HG03196 (cell line): ENCODE measurements around the gene TAPBP.
"Not testable (repeated sequence)": the region's sequence is repeated elsewhere in the genome, so short reads cannot be mapped to it uniquely, and the experiment has no call there.

Source experiments
- ATAC-seq: cut with Tn5 transposase; IDR thresholded peaks from one replicate; pipeline ENCODE4 v1.9.1; 2021; ENCODE audit not compliant: unreplicated experiment

Gene TAPBP

DNA sequence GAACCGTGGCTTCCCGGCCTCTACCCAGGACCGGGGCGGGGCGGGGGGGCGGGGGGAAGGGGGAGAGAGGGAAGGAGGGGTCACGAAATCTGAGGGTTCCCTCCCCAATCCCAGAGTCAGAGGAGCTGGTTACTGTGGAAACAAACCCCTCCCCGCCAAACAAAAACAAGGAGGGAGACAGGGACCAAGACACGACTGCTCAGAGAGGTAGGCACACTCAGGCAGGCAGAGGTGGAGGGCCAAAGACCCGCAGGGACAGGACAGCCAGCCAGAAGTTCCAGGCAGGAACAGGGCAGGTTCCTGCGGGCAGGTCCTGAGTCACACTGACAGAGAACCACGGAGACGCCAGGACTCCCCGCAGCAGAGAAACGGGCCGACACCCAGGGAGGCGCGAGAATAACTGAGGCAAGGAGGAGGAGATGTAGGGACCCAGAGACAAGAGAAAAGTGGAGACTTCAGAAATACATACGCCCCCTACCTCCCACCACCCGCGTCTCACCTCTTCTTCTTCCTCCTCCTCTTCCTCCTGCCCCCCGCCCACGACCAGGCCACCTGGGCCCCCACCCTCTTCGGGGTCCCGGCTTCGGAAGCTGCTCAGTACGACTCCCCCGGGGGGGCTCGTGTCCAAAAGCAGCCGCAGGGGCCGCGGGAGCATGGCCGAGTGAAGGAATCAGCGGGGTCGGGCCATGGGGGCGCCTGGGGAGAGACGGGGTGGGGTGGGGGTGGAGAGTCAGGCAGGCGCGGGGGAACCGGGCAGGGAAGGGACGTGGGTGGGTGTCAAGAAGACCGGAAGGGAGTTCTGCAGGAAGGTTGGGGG lies 15.7 kb downstream of the TAPBP start:
- ATAC-seq: no peak

DNA sequence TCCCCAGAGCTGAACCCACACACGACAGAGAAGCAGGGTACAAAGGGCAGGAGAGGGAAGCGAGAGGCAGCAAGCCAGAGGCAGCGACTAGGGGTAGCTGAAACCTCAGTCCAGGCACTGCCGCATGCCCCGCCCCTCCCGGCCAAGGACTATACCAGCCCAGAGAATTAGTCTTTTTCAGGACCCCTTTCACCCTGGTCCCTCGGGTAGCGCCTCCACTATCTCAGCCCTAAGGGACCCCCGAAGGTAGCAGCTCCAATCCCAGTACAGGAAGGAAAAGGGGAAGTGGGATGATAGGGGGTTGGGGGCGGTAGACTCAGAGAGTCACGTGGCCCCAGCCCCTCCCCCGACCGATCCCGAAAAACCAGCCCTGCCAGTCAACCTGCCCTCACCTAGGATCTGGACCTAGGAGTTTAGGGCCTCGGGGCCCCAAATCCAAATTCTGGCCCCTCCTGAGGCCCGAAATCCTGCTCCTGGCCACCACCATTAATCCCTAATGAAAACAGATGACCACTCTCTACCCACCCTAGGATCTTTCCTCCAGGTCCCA lies 16.4 kb downstream of the TAPBP start:
- ATAC-seq: no peak

DNA sequence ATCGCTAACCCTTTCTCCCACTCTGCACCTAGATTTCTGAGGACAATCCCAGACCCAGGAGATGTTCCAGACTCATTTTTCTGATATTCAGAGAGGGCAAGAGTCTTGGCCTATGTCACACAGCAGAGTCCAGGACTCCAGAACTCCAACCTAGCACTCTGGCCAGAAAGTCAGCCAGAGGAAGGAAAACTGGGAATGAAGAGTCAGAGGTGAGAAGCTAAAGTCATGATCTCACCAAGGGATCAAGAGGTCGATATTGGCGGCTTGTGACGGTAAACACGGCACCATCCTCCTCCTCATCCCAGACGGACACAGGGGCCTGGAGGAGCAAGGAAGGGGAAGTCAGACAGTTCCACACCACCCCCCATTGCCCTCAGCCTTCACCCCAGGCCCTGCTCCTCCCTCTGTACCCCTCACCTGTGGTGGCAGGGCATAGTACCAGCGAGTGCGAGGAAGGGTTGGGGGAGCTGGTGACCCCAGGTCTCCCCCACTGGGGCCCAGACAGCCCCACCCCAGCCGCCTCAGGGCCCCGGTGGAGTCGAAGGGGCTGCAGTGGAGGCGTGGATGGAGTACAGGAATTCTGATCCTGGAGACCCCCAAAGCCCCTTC lies 17.0 kb downstream of the TAPBP start:
- ATAC-seq: no peak

DNA sequence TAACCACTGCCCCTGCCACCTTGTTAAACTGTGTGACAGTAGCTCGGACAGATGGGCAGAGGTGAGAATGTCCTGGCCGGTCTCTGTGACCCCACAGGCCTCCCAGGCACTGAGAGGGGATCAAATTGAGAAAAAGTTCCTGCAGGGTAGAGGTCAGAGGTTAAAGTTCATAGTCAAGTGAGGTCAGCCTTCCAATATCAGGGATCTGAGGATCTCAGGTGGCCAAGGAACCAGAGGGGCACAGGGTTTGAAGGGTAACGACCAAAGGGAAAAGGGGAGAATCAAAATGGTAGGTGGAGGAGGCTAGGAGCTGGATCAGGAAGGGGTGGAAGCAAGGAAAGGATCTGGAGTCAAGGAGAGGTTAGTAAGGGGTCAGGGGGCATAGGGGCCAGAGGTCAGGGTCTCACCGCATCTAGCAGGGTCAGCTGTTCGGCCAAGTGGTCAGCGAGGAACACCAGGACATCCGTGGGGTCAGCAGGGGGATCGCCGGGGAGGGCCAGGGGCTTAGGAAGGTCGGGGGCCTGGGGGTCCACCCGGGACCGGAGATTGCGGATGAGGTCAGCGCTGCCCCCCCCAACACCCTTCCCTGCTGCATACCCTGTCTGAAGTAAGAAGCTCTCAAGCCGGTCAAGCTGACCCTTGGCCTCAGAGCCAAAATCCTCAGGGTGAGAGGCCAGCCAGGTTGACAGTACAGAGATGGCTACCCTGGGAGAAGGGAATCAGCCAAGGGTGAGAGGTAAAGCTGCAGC lies 18.1 kb downstream of the TAPBP start:
- no peak for ATAC-seq

DNA sequence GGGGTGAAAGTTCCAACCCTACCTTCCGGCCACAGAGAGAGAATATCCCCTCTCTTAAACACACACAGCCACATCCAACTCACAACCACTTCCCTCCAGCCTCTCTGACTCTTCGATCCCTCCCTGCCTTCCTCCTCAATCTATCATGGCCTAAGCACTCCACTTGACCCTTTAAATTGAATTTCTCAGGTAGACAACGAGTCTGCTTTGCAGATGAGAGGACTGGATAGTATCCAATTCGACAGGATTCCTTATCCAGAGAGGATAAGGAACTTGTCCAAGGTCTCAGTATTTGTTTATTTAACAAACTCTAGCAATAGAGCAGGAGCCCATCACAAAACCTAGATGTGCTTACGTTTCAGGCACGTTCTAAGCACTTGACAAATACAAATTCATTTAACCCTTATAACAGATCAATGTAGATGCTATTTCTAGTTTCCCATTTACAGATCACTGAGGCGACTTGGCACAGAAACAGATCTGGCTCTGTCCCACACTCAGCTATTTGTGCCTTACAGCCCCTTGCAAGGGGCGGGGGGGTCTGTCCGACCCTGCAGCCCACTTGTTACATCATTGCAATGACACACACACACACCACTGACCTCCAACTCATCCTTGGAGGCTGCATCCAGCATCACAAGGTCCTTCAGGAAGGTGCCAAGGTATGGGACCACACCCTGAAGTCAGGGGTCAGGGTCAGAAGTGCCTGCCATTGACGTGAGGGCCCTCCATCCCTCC lies 19.6 kb downstream of the TAPBP start:
- ATAC-seq: no peak

DNA sequence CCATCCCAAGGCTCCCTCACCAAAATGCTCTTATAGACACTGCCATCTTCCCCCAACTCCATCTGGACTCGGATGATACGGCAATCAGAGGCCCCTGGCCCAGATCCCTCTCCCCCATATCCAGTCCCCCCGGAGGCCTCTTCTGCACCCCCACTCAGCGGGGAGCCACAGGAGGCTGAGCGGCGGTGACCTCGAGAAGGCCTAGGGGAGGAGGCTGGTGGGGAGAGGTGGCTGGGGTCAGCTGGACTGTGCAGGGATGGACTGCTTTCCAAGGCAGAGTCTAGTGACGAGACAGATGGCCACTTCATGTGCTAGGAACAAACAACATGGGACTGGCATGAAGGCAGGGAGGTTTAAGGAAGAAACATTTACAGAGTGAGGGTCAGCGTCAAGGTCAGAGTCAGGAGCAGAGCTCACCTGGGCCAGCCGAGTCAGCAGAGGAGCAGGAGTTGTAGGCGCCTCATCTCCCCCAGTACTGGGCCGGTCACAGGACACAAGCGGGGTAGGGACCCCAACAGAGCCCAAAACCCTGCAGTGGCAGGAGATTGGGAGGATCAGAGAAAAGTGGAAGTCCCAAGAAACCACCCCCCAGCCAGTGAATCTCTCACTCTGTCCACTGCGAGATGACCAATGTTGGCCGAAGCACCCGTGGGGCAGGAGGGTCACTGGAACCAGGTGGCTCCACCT lies 20.7 kb downstream of the TAPBP start:
- ATAC-seq: no peak

DNA sequence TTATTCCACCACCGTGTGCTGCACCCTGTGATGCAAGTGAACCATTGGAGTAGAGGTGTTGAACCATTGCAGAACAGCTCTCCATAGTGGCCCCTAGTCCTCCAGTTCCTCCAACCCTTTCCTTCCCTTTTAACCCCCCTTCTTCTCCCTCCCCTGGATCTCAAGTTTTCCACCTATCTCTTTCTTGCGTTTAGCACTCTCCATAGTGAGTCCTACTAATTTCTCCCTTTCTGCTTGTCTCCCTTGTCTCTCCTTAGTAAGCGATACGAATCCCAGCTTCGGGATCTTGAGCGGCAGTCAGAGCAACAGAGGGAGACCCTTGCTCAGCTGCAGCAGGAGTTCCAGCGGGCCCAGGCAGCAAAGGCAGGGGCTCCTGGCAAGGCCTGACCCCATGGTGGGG lies 23.4 kb downstream of the TAPBP start:
- ATAC-seq: no peak

DNA sequence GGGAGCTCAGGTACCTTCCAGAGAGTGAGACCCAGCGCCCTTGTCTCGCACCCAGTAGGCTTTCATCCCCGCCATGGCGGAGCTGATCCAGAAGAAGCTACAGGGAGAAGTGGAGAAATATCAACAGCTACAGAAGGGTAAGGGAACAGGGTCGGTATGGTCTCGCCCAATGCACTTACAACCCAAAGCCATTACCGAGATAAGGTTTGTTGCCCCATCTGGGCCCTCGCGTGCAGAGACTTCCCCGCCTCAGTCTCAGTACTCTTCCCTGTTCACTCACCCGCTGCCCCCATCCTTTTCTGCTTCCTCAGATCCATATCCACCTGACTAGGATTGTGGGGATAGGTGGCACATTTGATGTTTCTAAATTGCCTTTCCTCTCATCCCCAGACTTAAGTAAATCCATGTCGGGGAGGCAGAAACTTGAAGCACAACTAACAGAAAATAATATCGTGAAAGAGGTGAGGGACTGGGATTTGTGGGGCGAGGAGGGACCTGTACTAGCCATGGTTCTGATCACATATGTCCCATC lies 24.0 kb downstream of the TAPBP start:
- ATAC-seq: no peak

DNA sequence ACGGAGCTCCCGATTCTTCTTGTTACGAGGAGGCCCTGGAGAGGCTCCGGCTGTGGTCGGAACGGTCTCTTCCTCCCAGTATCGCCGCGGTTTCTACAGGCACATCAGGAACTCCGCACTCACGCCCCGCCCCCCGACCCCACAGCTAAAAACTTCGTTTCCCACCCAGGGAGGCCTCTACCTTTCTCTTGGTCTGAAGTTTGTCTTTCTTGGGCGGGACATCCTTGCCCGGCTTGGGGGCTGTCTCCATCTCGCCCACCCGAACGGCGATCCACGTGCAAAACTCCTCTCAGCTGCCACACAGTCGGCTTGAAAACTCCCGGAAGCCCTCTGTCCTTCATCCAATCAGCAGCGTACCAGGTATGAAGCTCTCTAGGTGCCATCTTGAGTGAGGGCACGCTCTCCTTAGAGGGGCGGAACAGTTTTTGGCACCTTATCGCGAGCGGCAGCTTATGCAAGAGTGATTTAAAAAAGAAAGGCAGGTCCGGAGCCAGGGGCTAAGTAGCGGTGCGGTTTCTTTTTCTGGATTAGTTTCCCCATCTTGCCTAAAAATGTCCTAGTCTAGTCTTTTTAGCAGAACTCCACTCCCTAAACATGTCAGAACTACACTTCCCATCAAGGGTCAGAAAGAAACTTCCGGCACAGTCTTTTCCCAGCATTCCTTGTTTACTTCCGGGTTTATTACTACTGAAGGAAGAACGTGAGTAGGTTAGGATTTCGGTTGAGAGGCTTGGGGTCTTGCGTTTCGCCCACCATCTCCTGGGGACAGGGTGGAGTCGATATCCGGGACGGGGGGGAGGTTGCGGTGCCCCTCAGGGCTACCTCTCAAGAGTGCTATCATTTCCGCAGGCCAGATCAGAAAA lies 24.7 kb downstream of the TAPBP start, which contains the start of the genes PFDN6 and WDR46:
TSS of gene PFDN6 (plus strand) at position 681 of the 863 bp plus-strand sequence. CDS start 256 bp downstream, outside the sequence.
TSS of gene WDR46 (minus strand) at position 319 of the 863 bp plus-strand sequence. CDS start at position 250, 69 bp downstream.
- peak; percentile 79 for ATAC-seq

DNA sequence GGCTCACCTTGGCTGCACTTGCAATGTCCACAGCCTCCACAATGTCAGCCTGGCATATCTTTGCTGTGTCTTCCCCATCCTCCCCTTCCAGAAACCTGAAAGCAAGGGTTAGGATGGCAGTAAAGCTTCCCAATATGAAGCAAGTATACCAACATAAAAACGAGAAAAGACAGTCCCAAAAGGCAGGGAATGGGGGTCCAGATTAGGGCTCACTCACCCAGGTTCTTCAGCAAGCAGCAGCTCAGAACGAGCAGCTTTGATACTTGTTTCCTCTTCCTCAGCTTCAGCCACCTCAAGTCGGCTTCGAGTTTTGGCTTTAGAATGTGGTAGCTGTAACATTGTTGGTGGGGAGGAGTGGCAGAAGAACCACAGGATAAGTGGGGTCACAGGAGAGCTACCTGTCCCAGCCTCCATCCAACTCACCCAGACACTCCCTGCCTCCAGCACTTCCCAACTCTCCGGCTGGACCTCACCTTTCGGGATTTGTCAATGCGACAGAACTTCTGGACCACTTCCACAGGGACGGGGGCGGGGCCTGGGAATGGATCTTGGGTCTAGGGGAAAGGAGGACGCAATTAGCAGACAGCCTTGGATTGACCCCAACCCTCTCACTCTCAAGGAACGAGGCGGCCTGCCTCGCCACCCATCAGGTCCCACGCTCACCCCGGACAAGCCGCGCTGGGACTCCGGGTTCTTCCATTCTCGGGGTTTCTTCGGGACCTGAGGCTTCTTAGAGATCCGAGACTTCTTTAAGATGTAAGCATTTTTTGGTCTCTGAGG lies 25.5 kb downstream of the TAPBP start:
- no peak for ATAC-seq

DNA sequence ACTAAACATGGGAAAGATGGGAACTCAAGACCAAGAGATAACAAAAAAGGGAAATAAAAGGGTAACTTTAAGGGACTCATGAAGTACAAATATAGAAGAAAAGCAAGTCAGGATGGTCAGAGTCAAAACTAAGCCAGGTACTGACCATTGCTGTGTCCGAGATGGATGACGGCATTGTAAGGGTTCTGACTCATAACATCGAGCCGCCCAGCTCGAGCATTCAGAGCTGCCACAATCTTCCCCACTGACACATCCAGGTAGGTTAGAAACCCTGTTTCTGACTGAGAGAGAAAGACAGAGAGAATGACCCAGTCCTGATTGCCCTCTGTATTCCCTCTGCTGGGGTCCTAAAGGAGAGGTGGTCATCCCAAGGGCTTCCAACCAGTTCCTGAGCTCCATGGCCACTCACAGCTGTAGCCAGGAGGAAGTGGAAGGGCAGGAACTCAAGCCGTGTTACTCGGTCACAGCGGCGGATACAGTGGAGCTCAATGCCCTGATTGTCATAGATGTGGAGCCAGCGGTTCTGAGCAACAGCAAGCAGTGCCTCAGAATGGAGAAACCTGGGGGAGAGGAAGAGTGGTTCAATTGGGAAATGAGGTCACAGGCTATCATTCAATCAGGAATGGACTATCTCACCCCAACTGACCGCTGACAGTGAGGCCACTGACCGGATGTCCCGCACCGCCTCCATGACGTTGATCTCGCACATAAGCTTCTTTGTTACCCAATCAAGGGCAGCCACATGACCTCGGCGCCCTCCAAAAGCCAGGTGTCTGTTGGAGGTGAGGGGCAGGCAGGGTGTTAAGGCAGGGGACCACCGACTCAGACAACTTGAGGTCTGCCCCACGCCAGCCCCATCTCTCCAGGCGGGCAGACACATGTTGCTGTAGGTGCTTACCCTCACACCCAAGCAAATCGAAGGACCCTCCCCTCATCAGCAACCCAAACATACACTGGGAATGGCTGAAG lies 26.6 kb downstream of the TAPBP start:
- no peak for ATAC-seq

DNA sequence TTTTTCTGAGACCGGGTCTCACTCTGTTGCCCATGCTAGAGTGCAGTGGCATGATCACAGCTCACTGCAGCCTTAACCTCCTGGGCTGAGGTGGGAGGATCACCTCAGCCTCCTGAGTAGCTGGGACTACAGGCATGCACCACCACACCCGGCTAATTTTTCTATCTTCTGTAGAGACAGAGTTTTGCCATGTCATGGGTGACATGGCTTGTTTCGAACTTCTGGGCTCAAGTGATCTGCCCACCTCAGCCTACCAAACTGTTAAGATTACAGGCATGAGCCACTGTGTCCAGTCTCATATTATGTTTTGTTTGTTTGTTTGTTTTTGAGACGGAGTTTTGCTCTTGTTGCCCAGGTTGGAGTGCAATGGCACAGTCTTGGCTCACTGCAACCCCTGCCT lies 28.7 kb downstream of the TAPBP start:
- ATAC-seq: not testable (repeated sequence)

DNA sequence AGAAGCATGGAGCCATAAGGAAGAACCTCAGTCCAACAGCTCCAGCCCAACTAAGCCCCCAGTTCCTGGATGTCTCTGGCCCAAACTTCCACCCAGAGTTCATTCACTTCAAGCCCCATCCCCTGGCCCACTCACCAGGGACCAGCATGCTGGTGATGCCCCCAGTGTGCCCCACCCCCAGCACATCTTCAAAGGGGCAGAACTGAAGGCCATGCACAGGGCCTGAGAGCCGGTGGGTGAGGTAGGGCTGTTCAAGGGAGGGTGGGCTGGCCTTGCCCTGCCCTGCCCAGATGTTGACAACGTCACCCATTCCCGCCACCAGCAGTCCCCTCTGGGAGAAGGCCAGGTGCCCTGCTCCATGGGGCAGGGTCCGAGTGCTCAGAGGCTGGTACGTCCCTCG lies 33.3 kb downstream of the TAPBP start:
- no peak for ATAC-seq

DNA sequence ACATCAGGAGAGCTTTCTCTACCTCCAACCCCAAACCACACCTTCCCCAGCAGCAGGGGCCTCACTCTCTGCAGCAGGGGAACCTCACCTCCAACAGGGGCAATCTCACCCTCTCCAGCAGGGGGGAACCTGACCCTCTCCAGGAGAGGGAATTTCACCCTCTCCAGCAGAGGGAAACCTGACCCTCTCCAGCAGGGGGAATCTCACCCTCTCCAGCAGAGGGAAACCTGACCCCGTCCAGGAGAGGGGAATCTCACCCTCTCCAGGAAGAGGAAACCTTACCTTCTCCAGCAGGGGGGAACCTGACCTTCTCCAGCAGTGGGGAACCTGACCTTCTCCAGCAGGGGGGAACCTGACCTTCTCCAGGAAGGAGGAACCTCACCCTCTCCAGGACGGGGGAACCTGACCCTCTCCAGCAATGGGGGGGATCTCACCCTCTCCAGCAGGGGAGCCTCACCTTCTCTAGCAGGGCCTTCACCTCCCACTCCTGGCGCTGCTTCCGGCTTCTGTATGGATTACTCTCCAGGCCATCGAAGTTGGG lies 33.8 kb downstream of the TAPBP start:
- no peak for ATAC-seq

DNA sequence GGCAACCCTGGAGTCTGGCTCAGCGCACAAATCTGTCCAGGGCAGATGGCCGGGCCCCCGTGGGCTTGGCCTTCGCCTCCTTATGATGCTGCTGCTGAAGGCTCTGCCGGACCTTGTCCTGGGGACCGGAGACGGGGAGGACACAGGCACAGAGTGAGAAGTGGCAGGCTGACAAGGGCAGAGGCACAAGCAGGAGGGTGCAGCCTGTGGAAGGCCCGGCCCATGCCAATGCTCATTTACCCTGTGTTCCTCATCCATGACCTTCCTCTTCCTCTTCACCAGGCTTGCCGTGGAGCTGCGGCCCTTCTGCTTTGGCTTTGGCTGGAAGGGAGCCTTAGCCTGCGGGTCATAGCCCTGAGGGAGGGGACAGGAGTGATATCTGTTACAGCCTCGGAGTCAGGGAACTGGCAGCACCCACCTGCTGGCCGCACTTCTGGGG lies 34.6 kb downstream of the TAPBP start:
- no peak for ATAC-seq

DNA sequence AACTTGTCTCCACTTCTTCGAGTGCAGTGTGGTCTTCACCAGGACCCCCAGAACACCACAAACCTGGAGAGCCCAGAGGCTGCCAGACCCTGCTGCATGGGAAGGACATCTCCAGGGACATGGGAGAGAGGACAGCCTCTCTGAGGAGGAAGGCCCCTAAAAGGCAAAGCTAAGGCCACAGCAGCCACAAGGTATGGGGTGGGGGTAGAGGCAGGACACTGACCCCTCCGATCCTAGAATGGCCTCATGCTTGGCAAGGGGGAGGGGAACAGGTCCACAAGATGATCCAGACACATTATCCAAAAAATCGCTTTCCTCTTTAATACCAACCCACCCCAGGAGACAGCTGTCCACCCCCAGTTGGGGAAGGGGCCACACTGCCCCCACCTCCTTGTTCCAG lies 35.1 kb downstream of the TAPBP start:
- ATAC-seq: no peak

DNA sequence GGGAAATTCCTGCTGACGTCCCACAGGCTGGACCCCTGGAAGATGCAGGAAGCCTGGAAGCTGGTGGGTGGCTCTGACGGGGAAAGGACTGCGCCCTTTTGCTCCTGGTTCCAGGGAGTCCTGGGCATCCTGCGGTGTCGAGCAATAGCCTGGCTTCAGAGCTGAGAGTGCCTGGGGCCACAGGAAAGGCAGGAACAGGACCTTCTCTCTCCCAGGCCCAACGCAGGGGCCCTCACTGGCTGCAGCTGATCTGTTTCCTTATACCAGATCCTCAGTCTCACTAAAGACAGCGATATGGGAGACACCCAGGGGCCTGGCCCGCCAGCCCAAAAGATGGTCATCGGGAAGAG lies 35.5 kb downstream of the TAPBP start:
- ATAC-seq: no peak
